Neural progenitor cell (in vitro differentiated cells): Measurements from ENCODE around the gene TCERG1L. TPM values are rescaled to one million over a fixed set of nuclear protein-coding genes. Genes with fewer than 3 reads are reported as not detected.

Experiments used
- DNase-seq: peaks from one replicate; pipeline ENCODE4 v3.0.0-alpha.2; 2016; ENCODE audit warnings: low spot score
- H2AFZ ChIP-seq: fragments of 200-600 bp; sonication (generic); replicated peaks from 2 replicates; pipeline ENCODE4 v1.6.1; 2016; ENCODE audit warnings: antibody characterized with exemption
- H3F3A ChIP-seq: fragments of 200-600 bp; sonication (generic); 2 replicates; pipeline ENCODE4 v1.6.1; 2016; ENCODE audit warnings: antibody characterized with exemption, low read depth
- H3K27ac ChIP-seq: fragments of 200-600 bp; sonication (generic); 2 replicates; pipeline ENCODE4 v1.5.1; 2016; ENCODE audit warnings: mild to moderate bottlenecking
- H3K27me3 ChIP-seq: fragments of 200-600 bp; sonication (generic); 2 replicates; pipeline ENCODE4 v1.6.1; 2016; ENCODE audit warnings: mild to moderate bottlenecking, moderate library complexity
- H3K36me3 ChIP-seq: fragments of 200-600 bp; sonication (generic); 2 replicates; pipeline ENCODE4 v1.5.1; 2016
- H3K4me1 ChIP-seq: fragments of 200-600 bp; sonication (generic); 2 replicates; pipeline ENCODE4 v1.6.1; 2016; ENCODE audit warnings: mixed run types
- H3K4me2 ChIP-seq: fragments of 200-600 bp; sonication (generic); 2 replicates; pipeline ENCODE4 v1.6.1; 2016
- H3K4me3 ChIP-seq: fragments of 200-600 bp; sonication (generic); 2 replicates; pipeline ENCODE4 v1.5.1; 2016
- H3K79me2 ChIP-seq: fragments of 200-600 bp; sonication (generic); 2 replicates; pipeline ENCODE4 v1.6.1; 2016; ENCODE audit warnings: low read depth
- H3K9ac ChIP-seq: fragments of 200-600 bp; sonication (generic); 2 replicates; pipeline ENCODE4 v1.6.1; 2016
- H3K9me3 ChIP-seq: fragments of 200-600 bp; sonication (generic); 2 replicates; pipeline ENCODE4 v1.5.1; 2016; ENCODE audit warnings: low read depth
- H4K20me1 ChIP-seq: fragments of 200-600 bp; sonication (generic); 2 replicates; pipeline ENCODE4 v1.6.1; 2016; ENCODE audit warnings: low read depth
- H3K27ac Mint-ChIP-seq: 3 replicates; pipeline ENCODE4 v1.8.0; 2021; ENCODE audit warnings: mixed read lengths
- H3K27me3 Mint-ChIP-seq: 2 replicates; pipeline ENCODE4 v1.8.0; 2022; ENCODE audit warnings: low read depth, mild to moderate bottlenecking, inconsistent platforms, moderate library complexity, mixed read lengths; ENCODE audit not compliant: insufficient read depth
- H3K36me3 Mint-ChIP-seq: 3 replicates; pipeline ENCODE4 v1.8.0; 2021; ENCODE audit warnings: mixed read lengths
- H3K4me1 Mint-ChIP-seq: 3 replicates; pipeline ENCODE4 v1.8.0; 2021; ENCODE audit warnings: mixed read lengths
- H3K4me3 Mint-ChIP-seq: 3 replicates; pipeline ENCODE4 v1.8.0; 2021; ENCODE audit warnings: mild to moderate bottlenecking, moderate library complexity, mixed read lengths
- H3K9me3 Mint-ChIP-seq: 3 replicates; pipeline ENCODE4 v1.8.0; 2020; ENCODE audit warnings: mixed read lengths
- CTCF ChIP-seq: fragments of 200-600 bp; sonication (generic); IDR thresholded peaks from 2 replicates; pipeline ENCODE4 v1.5.1; 2017; ENCODE audit warnings: antibody characterized with exemption, mild to moderate bottlenecking
- EZH2 ChIP-seq: fragments of 200-600 bp; sonication (generic); IDR thresholded peaks from 2 replicates; pipeline ENCODE4 v1.6.1; 2017; ENCODE audit warnings: antibody characterized with exemption, mild to moderate bottlenecking, moderate library complexity
- EZH2phosphoT487 ChIP-seq: fragments of 200-600 bp; sonication (generic); IDR thresholded peaks from 2 replicates; pipeline ENCODE4 v1.6.1; 2017; ENCODE audit warnings: antibody characterized with exemption
- total RNA-seq: library from RNA; depleted of rRNA; stranded (reverse); fragments of >200 nt; gene quantifications from 2 replicates; pipeline ENCODE4 v1.2.3, GENCODE V29; 2015; ENCODE audit warnings: low replicate concordance

TCERG1L gene
- total RNA-seq, 1 donor from 2014 or later = 1.8 TPM

GRCh38 chr10:131058799-131059198 is 252.7 kb downstream of the TCERG1L start:
- TF ChIP-seq CTCF (no peak), EZH2phosphoT487 (no peak), EZH2 (no peak)
- H4K20me1 ChIP-seq = no peaks in the 10 kb centered on the region
- peaks cover 2% of the 10 kb centered on the region for H3K27me3 Mint-ChIP-seq
- H3K9ac ChIP-seq = no peak overlapping the region
- no peaks in the 10 kb centered on the region for H3K4me1 Mint-ChIP-seq
- no peaks in the 10 kb centered on the region for H3K79me2 ChIP-seq
- no peaks in the 10 kb centered on the region for H3K27me3 ChIP-seq
- no peak for DNase-seq
- H3K9me3 Mint-ChIP-seq = peaks cover 9% of the 10 kb centered on the region
- peaks cover 7% of the 10 kb centered on the region for H3K4me1 ChIP-seq
- no peak overlapping the region for H3K4me2 ChIP-seq
- no peak overlapping the region for H2AFZ ChIP-seq
- no peaks in the 10 kb centered on the region for H3K36me3 ChIP-seq
- no peak overlapping the region for H3K4me3 ChIP-seq
- H3K27ac ChIP-seq = no peak overlapping the region
- H3K36me3 Mint-ChIP-seq = no peaks in the 10 kb centered on the region
- H3K27ac Mint-ChIP-seq = no peak overlapping the region
- no peak overlapping the region for H3K4me3 Mint-ChIP-seq
- no peaks in the 10 kb centered on the region for H3F3A ChIP-seq
- no peaks in the 10 kb centered on the region for H3K9me3 ChIP-seq

GRCh38 chr10:131056781-131057180 is 254.7 kb downstream of the TCERG1L start:
- Histone ChIP-seq H3K4me3 (no peak overlapping the region), H2AFZ (no peak overlapping the region), H3K36me3 (no peaks in the 10 kb centered on the region), H3K27ac (no peak overlapping the region), H3K27me3 (no peaks in the 10 kb centered on the region), H3K79me2 (no peaks in the 10 kb centered on the region), H3K4me2 (no peak overlapping the region), H4K20me1 (no peaks in the 10 kb centered on the region), H3K9me3 (no peaks in the 10 kb centered on the region), H3F3A (peaks cover 10% of the 10 kb centered on the region), H3K9ac (no peak overlapping the region), H3K4me1 (peaks cover 19% of the 10 kb centered on the region)
- no peaks in the 10 kb centered on the region for H3K27me3 Mint-ChIP-seq
- H3K4me1 Mint-ChIP-seq = no peaks in the 10 kb centered on the region
- peaks cover 2% of the 10 kb centered on the region for H3K36me3 Mint-ChIP-seq
- H3K27ac Mint-ChIP-seq = no peak overlapping the region
- no peak overlapping the region for H3K4me3 Mint-ChIP-seq
- H3K9me3 Mint-ChIP-seq = peaks cover 18% of the 10 kb centered on the region
- DNase-seq = no peak
- no peak for TF ChIP-seq EZH2
- TF ChIP-seq CTCF = no peak
- no peak for TF ChIP-seq EZH2phosphoT487

- Mint-ChIP-seq H3K4me3 (no peak overlapping the region), H3K4me1 (no peaks in the 10 kb centered on the region), H3K36me3 (peaks cover 2% of the 10 kb centered on the region), H3K27ac (no peak overlapping the region), H3K27me3 (no peaks in the 10 kb centered on the region), H3K9me3 (peaks cover 20% of the 10 kb centered on the region)
- Histone ChIP-seq H3K9ac (no peak overlapping the region), H3K27ac (no peak overlapping the region), H3F3A (peaks cover 10% of the 10 kb centered on the region), H3K36me3 (no peaks in the 10 kb centered on the region), H3K79me2 (no peaks in the 10 kb centered on the region), H4K20me1 (no peaks in the 10 kb centered on the region), H2AFZ (no peak overlapping the region), H3K4me2 (no peak overlapping the region), H3K9me3 (no peaks in the 10 kb centered on the region), H3K4me3 (no peak overlapping the region), H3K27me3 (no peaks in the 10 kb centered on the region), H3K4me1 (peaks cover 19% of the 10 kb centered on the region)
- no peak for TF ChIP-seq EZH2phosphoT487
- DNase-seq = no peak
These were observed 255.4 kb downstream of the TCERG1L start for GRCh38 chr10:131056091-131056579.

- no peaks in the 10 kb centered on the region for H3K4me1 Mint-ChIP-seq
- H3K27ac ChIP-seq = no peak overlapping the region
- no peak overlapping the region for H3K4me3 Mint-ChIP-seq
- H3F3A ChIP-seq = peaks cover 10% of the 10 kb centered on the region
- H3K36me3 Mint-ChIP-seq = peaks cover 2% of the 10 kb centered on the region
- H3K27me3 Mint-ChIP-seq = no peaks in the 10 kb centered on the region
- no peaks in the 10 kb centered on the region for H4K20me1 ChIP-seq
- peaks cover 19% of the 10 kb centered on the region for H3K4me1 ChIP-seq
- no peak overlapping the region for H3K4me3 ChIP-seq
- H3K4me2 ChIP-seq = no peak overlapping the region
- H3K9me3 Mint-ChIP-seq = peaks cover 24% of the 10 kb centered on the region
- H3K27ac Mint-ChIP-seq = no peak overlapping the region
- H2AFZ ChIP-seq = no peak overlapping the region
- no peaks in the 10 kb centered on the region for H3K36me3 ChIP-seq
- H3K79me2 ChIP-seq = no peaks in the 10 kb centered on the region
- no peaks in the 10 kb centered on the region for H3K27me3 ChIP-seq
- H3K9me3 ChIP-seq = no peaks in the 10 kb centered on the region
- no peak overlapping the region for H3K9ac ChIP-seq
- DNase-seq = no peak
- TF ChIP-seq EZH2 = no peak
- no peak for TF ChIP-seq EZH2phosphoT487
- no peak for TF ChIP-seq CTCF
These were observed 256.1 kb downstream of the TCERG1L start for GRCh38 chr10:131055437-131055836.
